Gastroesophageal sphincter (tissue), 3 donors: Measurements from ENCODE around the gene SOX2.

Source experiments
- CTCF ChIP-seq, 4 experiments: fragments of 200-600 bp in 2 of 4; fragments of 450-650 bp in 2 of 4; sonication (generic) in 1 of 4; IDR thresholded peaks; one replicate each; pipeline ENCODE4 v1.5.1; 2017 to 2019; ENCODE audit warnings: antibody characterized with exemption in 4 of 4, mild to moderate bottlenecking in 2 of 4, moderate library complexity in 2 of 4
- EP300 ChIP-seq: sonication (generic); formaldehyde crosslinking; IDR thresholded peaks from one replicate; pipeline ENCODE4 v1.6.1; 2017; ENCODE audit warnings: antibody characterized with exemption, mild to moderate bottlenecking
- POLR2A ChIP-seq, 2 donors: fragments of 450-650 bp; IDR thresholded peaks; one replicate each; pipeline ENCODE4 v1.6.1; 2017; ENCODE audit warnings: antibody characterized with exemption in 2 of 2, mild to moderate bottlenecking in 2 of 2, moderate library complexity in 1 of 2
- POLR2AphosphoS5 ChIP-seq: sonication (generic); formaldehyde crosslinking; IDR thresholded peaks from one replicate; pipeline ENCODE4 v1.6.1; 2017; ENCODE audit warnings: antibody characterized with exemption

GRCh38 chr3:181724192-181724965, 12.7 kb downstream of the SOX2 start:
- TF ChIP-seq POLR2A (IDR thresholded peaks at IDR 0.05) (no peak), POLR2AphosphoS5 (no peak), CTCF (IDR thresholded peaks at IDR 0.05) (no peak), EP300 (no peak)
